MM.1S (cell line): ENCODE measurements around the gene C17orf113.

Source experiments
- DNase-seq: peaks from one replicate; pipeline ENCODE4 v3.0.0-alpha.2; 2015
- H2AFZ ChIP-seq: fragments of 300-600 bp; sonication (generic); 2 replicates; pipeline ENCODE4 v1.6.0; 2016; ENCODE audit warnings: antibody characterized with exemption, low read length
- H3F3A ChIP-seq: fragments of 300-600 bp; sonication (generic); 2 replicates; pipeline ENCODE4 v1.6.1; 2016; ENCODE audit warnings: mild to moderate bottlenecking, antibody characterized with exemption, low read length, moderate library complexity, mixed read lengths; ENCODE audit not compliant: insufficient read depth
- H3K27ac ChIP-seq: fragments of 300-600 bp; sonication (generic); 2 replicates; pipeline ENCODE4 v1.5.1; 2016; ENCODE audit warnings: mild to moderate bottlenecking, low read length
- H3K27me3 ChIP-seq: fragments of 300-600 bp; sonication (generic); replicated peaks from 2 replicates; pipeline ENCODE4 v1.6.0; 2016; ENCODE audit warnings: low read length; ENCODE audit not compliant: insufficient read depth
- H3K36me3 ChIP-seq: fragments of 300-600 bp; sonication (generic); replicated peaks from 2 replicates; pipeline ENCODE4 v1.6.1; 2016; ENCODE audit warnings: mild to moderate bottlenecking, low read length, mixed read lengths; ENCODE audit not compliant: insufficient read depth
- H3K4me1 ChIP-seq: fragments of 300-600 bp; sonication (generic); 2 replicates; pipeline ENCODE4 v1.6.1; 2016; ENCODE audit warnings: low read length, mixed read lengths
- H3K4me2 ChIP-seq: fragments of 300-600 bp; sonication (generic); 2 replicates; pipeline ENCODE4 v1.6.0; 2016; ENCODE audit warnings: low read depth, low read length
- H3K4me3 ChIP-seq: fragments of 300-600 bp; sonication (generic); 2 replicates; pipeline ENCODE4 v1.5.1; 2016; ENCODE audit warnings: low read length, mixed read lengths
- H3K79me2 ChIP-seq: fragments of 300-600 bp; sonication (generic); 2 replicates; pipeline ENCODE4 v1.6.1; 2016; ENCODE audit warnings: mixed run types, low read length, mixed read lengths
- H3K9ac ChIP-seq: fragments of 300-600 bp; sonication (generic); 2 replicates; pipeline ENCODE4 v1.6.1; 2016; ENCODE audit warnings: low read length, mixed read lengths
- H3K9me2 ChIP-seq: fragments of 300-600 bp; sonication (generic); replicated peaks from 2 replicates; pipeline ENCODE4 v1.6.1; 2016; ENCODE audit warnings: mild to moderate bottlenecking, low read length, mixed read lengths; ENCODE audit not compliant: insufficient read depth
- H3K9me3 ChIP-seq: fragments of 300-600 bp; sonication (generic); replicated peaks from 2 replicates; pipeline ENCODE4 v1.6.1; 2016; ENCODE audit warnings: mild to moderate bottlenecking, low read length, mixed read lengths; ENCODE audit not compliant: insufficient read depth
- H4K20me1 ChIP-seq: fragments of 300-600 bp; sonication (generic); 2 replicates; pipeline ENCODE4 v1.6.1; 2016; ENCODE audit warnings: mild to moderate bottlenecking, low read length, moderate library complexity, mixed read lengths; ENCODE audit not compliant: insufficient read depth
- CTCF ChIP-seq: fragments of 300-600 bp; sonication (generic); IDR thresholded peaks from 2 replicates; pipeline ENCODE4 v1.5.1; 2016; ENCODE audit warnings: antibody characterized with exemption, low read length, mixed read lengths
- EZH2 ChIP-seq: fragments of 300-600 bp; sonication (generic); optimal IDR thresholded peaks from 2 replicates; pipeline ENCODE3; 2017; ENCODE audit warnings: low read depth, mild to moderate bottlenecking, antibody characterized with exemption, low read length, mixed read lengths
- EZH2phosphoT487 ChIP-seq: fragments of 300-600 bp; sonication (generic); IDR thresholded peaks from 2 replicates; pipeline ENCODE4 v1.6.1; 2018; ENCODE audit warnings: antibody characterized with exemption, low read length

C17orf113 gene

GRCh38 chr17:42087042-42087701, 36.8 kb upstream of the C17orf113 start:
- H2AFZ ChIP-seq = no peak overlapping the region

GRCh38 chr17:42081516-42082129, 31.2 kb upstream of the C17orf113 start:
- no peak overlapping the region for H3K4me2 ChIP-seq
- H4K20me1 ChIP-seq = no peaks in the 10 kb centered on the region
- no peak overlapping the region for H3K4me3 ChIP-seq
- H3F3A ChIP-seq = no peaks in the 10 kb centered on the region
- no peaks in the 10 kb centered on the region for H3K4me1 ChIP-seq
- H3K27me3 ChIP-seq = no peaks in the 10 kb centered on the region
- no peaks in the 10 kb centered on the region for H3K9me3 ChIP-seq
- H3K79me2 ChIP-seq = no peaks in the 10 kb centered on the region
- H3K36me3 ChIP-seq = no peaks in the 10 kb centered on the region
- no peaks in the 10 kb centered on the region for H3K9me2 ChIP-seq
- no peak overlapping the region for H3K27ac ChIP-seq
- no peak for DNase-seq
- H2AFZ ChIP-seq = no peak overlapping the region
- no peak overlapping the region for H3K9ac ChIP-seq
- TF ChIP-seq CTCF (no peak), EZH2 (no peak), EZH2phosphoT487 (no peak)

More at GRCh38 chr17:42087042-42087701, 36.8 kb upstream of the C17orf113 start:
- peaks cover 12% of the 10 kb centered on the region; the same call in 1 of the 2 replicates for H3K27me3 ChIP-seq
- DNase-seq = no peak
- H3K9me2 ChIP-seq = no peaks in the 10 kb centered on the region
- H4K20me1 ChIP-seq = no peaks in the 10 kb centered on the region
- no peak overlapping the region for H3K4me3 ChIP-seq
- H3K9me3 ChIP-seq = no peaks in the 10 kb centered on the region
- no peaks in the 10 kb centered on the region for H3K4me1 ChIP-seq
- no peaks in the 10 kb centered on the region for H3K36me3 ChIP-seq
- no peaks in the 10 kb centered on the region for H3K79me2 ChIP-seq
- no peak overlapping the region for H3K27ac ChIP-seq
- H3F3A ChIP-seq = no peaks in the 10 kb centered on the region
- H3K9ac ChIP-seq = no peak overlapping the region
- TF ChIP-seq EZH2phosphoT487 (no peak), CTCF (no peak), EZH2 (no peak)
- no peak overlapping the region for H3K4me2 ChIP-seq

- H3K4me1 ChIP-seq = no peaks in the 10 kb centered on the region
- DNase-seq = no peak
Measured at GRCh38 chr17:42079541-42079940, 29.1 kb upstream of the C17orf113 start.

More at GRCh38 chr17:42079541-42079940, 29.1 kb upstream of the C17orf113 start:
- no peak overlapping the region for H2AFZ ChIP-seq
- H3K9me3 ChIP-seq = no peaks in the 10 kb centered on the region
- TF ChIP-seq EZH2phosphoT487 = no peak
- TF ChIP-seq EZH2 = no peak
- no peak for TF ChIP-seq CTCF
- H3K4me3 ChIP-seq = no peak overlapping the region
- H3K27ac ChIP-seq = no peak overlapping the region
- no peaks in the 10 kb centered on the region for H4K20me1 ChIP-seq
- H3K27me3 ChIP-seq = no peaks in the 10 kb centered on the region
- no peak overlapping the region for H3K4me2 ChIP-seq
- H3K36me3 ChIP-seq = no peaks in the 10 kb centered on the region
- H3F3A ChIP-seq = no peaks in the 10 kb centered on the region
- H3K9me2 ChIP-seq = no peaks in the 10 kb centered on the region
- H3K79me2 ChIP-seq = no peaks in the 10 kb centered on the region
- no peak overlapping the region for H3K9ac ChIP-seq
